OCI-LY3 (cell line): ENCODE measurements around the gene ZNF668.
A peak's percentile ranks its signal among the peaks of the same experiment; 100 is the strongest.
"Not testable (repeated sequence)": the region's sequence is repeated elsewhere in the genome, so short reads cannot be mapped to it uniquely, and the experiment has no call there.

Experiments
- H2AFZ ChIP-seq: fragments of 200-600, 300-600 bp; shearing (Covaris generic); 2 replicates; pipeline ENCODE4 v1.6.0; 2014; ENCODE audit warnings: antibody characterized with exemption, low read depth, low read length
- H3K27ac ChIP-seq: fragments of 200-600, 300-600 bp; sonication (generic); 2 replicates; pipeline ENCODE4 v1.5.1; 2014; ENCODE audit warnings: mild to moderate bottlenecking, low read length, moderate library complexity, mixed read lengths
- H3K27me3 ChIP-seq: fragments of 200-600, 300-600 bp; sonication (generic); 2 replicates; pipeline ENCODE4 v1.6.1; 2014; ENCODE audit warnings: low read depth, low read length, mixed read lengths
- H3K36me3 ChIP-seq: fragments of 200-600, 300-600 bp; sonication (generic); replicated peaks from 2 replicates; pipeline ENCODE3; 2014; ENCODE audit warnings: low read depth, low read length, mixed read lengths
- H3K4me1 ChIP-seq: fragments of 300-600, 200-600 bp; sonication (generic); 2 replicates; pipeline ENCODE4 v1.6.1; 2014; ENCODE audit warnings: low read length, mixed read lengths
- H3K4me2 ChIP-seq: fragments of 200-600, 300-600 bp; sonication (generic); 2 replicates; pipeline ENCODE4 v1.6.1; 2014; ENCODE audit warnings: low read length, mixed read lengths
- H3K4me3 ChIP-seq: fragments of 300-600, 200-600 bp; sonication (generic); 2 replicates; pipeline ENCODE4 v1.5.1; 2014; ENCODE audit warnings: antibody characterized with exemption, mild to moderate bottlenecking, low read length, moderate library complexity
- H3K79me2 ChIP-seq: fragments of 300-600, 200-600 bp; shearing (Covaris generic); 2 replicates; pipeline ENCODE4 v1.6.1; 2014; ENCODE audit warnings: mild to moderate bottlenecking, low read length, mixed read lengths
- H3K9ac ChIP-seq: fragments of 300-600, 200-600 bp; shearing (Covaris generic); 2 replicates; pipeline ENCODE4 v1.6.0; 2014; ENCODE audit warnings: mild to moderate bottlenecking, low read length, moderate library complexity
- H3K9me3 ChIP-seq: fragments of 200-600, 300-600 bp; shearing (Covaris generic); 2 replicates; pipeline ENCODE4 v1.6.1; 2014; ENCODE audit warnings: low read length, mixed read lengths; ENCODE audit not compliant: insufficient read depth
- H4K20me1 ChIP-seq: fragments of 200-600, 300-600 bp; sonication (generic); 2 replicates; pipeline ENCODE4 v1.6.1; 2016; ENCODE audit warnings: low read length, mixed read lengths; ENCODE audit not compliant: insufficient read depth
- CTCF ChIP-seq: fragments of 200-600, 300-600 bp; sonication (generic); IDR thresholded peaks from 2 replicates; pipeline ENCODE4 v1.5.1; 2014; ENCODE audit warnings: antibody characterized with exemption, low read length, low read depth
- EZH2phosphoT487 ChIP-seq: fragments of 200-600 bp; shearing (Covaris generic); IDR thresholded peaks from 2 replicates; pipeline ENCODE4 v1.6.1; 2018; ENCODE audit warnings: antibody characterized with exemption, mixed run types, low read depth

Gene ZNF668

DNA sequence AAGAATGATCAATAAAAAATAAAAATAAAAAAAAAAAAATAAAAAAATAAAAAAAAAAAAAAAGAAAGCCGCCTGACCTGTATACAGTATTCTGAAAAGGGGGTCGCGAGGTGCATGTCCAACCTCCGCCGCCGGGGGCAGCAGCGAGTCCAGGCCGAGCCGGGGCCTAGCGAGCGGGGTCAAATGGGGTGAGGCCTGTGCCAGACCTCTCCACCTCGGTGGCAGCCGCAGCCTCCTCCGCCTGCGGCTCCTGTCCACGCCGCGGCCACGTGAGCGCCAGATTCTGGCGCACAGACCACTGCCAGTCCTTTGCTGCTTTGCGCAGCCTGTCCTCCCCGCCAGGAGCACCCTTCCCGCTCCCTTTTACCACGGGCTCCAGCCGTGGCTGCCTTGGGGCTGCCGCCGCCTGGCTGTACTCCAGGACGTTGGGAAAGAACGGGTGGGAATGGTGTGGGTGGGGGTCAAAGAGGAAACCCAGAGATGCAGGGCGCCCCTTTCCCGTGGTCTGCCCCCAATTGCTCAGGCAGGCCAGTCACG is 31.7 kb upstream of the ZNF668 start:
- Histone ChIP-seq H2AFZ (no peak overlapping the region), H3K27me3 (no peaks in the 10 kb centered on the region), H3K4me1 (peaks cover 13% of the 10 kb centered on the region), H3K79me2 (peaks cover 10% of the 10 kb centered on the region; the same call in 1 of the 2 replicates), H3K9me3 (no peaks in the 10 kb centered on the region), H3K9ac (no peak overlapping the region), H3K36me3 (peaks cover 12% of the 10 kb centered on the region), H4K20me1 (no peaks in the 10 kb centered on the region), H3K4me3 (no peak overlapping the region), H3K27ac (no peak overlapping the region), H3K4me2 (no peak overlapping the region)
- TF ChIP-seq CTCF (peak; percentile 33), EZH2phosphoT487 (no peak)

- H3K9me3 ChIP-seq, H3K4me1 ChIP-seq, H3K9ac ChIP-seq, H3K4me2 ChIP-seq, H3K27ac ChIP-seq, H4K20me1 ChIP-seq, H2AFZ ChIP-seq, H3K27me3 ChIP-seq, H3K79me2 ChIP-seq, H3K36me3 ChIP-seq, H3K4me3 ChIP-seq: not testable (repeated sequence)
These were observed 27.0 kb upstream of the ZNF668 start for GRCh38 chr16:31100876-31101641.

DNA sequence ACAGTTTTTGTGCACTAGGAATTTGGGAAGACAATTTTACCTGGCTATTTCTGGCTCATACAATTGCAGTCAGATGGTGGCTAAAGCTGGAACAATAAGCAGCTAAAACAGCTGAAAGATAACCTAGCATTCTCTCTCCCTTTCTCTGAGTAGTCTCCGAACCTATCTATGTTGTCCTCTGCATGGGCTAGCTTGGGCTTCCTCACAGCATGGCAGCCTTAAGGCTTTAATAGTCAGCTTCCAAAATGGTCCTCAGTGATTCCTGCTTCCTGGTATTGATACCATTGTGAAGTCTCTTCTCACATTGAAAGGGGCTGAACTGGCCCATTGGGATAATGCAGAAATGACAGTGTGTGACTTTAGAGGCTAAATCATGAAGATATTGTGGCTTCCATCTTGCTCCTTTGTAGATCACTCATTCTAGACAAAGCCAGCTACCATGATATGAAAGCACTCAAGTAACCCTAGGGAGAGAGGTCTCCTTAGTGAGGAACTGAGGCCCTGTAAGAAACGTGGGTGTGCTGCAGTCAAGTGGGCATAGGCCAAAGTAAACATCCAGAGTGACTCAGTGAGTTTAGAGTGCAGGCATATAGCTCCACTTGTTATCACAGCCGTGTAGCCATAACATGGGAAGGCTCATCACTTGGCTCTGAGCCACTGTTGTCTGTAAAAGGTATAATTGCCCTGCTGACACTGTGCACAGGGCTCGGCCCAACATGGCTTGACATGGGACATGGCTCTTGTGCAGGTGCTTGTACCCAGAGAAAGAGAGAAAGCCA is 26.0 kb upstream of the ZNF668 start:
- no peak for TF ChIP-seq EZH2phosphoT487
- TF ChIP-seq CTCF: no peak
- no peaks in the 10 kb centered on the region for H3K36me3 ChIP-seq
- no peak overlapping the region for H3K27ac ChIP-seq
- no peaks in the 10 kb centered on the region for H3K9me3 ChIP-seq
- H4K20me1 ChIP-seq: no peaks in the 10 kb centered on the region
- H3K27me3 ChIP-seq: no peaks in the 10 kb centered on the region
- H2AFZ ChIP-seq: no peak overlapping the region
- peaks cover 8% of the 10 kb centered on the region for H3K4me1 ChIP-seq
- no peak overlapping the region for H3K4me2 ChIP-seq
- H3K79me2 ChIP-seq: no peaks in the 10 kb centered on the region
- no peak overlapping the region for H3K9ac ChIP-seq
- H3K4me3 ChIP-seq: no peak overlapping the region

DNA sequence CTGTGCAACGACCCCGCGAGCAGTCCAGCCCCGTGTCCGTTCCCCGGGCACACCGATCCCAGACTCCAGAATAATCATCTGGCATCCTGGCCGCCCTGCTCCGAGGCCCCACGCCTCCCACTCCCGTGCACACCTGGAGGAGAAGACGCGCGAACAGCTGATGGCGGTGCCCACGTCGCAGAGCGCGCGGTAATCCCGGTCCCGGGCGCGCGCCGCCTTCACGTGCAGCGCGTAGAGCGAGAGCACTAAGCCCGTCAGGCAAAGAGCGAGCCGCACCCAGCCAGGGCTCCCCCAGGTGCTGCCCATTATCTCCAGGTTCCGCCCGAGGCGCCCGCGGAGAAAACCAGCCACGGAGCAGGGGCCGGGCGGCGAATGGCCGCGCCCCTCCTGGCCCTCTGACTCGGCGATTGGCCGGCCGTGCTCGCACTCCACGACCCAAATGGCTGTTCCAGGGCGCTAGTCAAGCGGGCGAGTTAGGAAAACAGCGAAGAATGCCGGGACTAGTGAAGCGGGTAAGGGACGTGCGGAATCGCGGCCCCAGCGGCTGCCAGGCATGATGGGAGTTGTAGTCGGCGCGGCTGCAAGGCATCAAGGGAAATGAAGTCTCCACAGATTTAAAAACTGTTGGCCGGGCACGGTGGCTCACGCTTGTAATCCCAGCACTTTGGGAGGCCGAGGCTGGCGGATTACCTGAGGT is 20.5 kb upstream of the ZNF668 start, which contains the start of gene VKORC1:
Gene VKORC1 (minus strand): TSS at position 374 of the 697 bp plus-strand sequence. CDS start 68 bp downstream, at position 306.
- no peaks in the 10 kb centered on the region for H3K9me3 ChIP-seq
- H3K4me3 ChIP-seq: peak within 1 kb of the TSS; percentile 85
- peak within 1 kb of the TSS; percentile 96 for H2AFZ ChIP-seq
- H3K4me2 ChIP-seq: peak within 1 kb of the TSS; percentile 80
- H3K9ac ChIP-seq: peak within 1 kb of the TSS; percentile 85
- TF ChIP-seq EZH2phosphoT487 (no peak), CTCF (no peak)
- H3K4me1 ChIP-seq: peaks cover 12% of the 10 kb centered on the region
- H3K79me2 ChIP-seq: peaks cover 39% of the 10 kb centered on the region
- H3K27ac ChIP-seq: peak within 1 kb of the TSS; percentile 71
- no peaks in the 10 kb centered on the region for H3K27me3 ChIP-seq
- peaks cover 11% of the 10 kb centered on the region for H3K36me3 ChIP-seq
- H4K20me1 ChIP-seq: 0 out of 2 replicates have a peak, but pooled peaks cover 4% of the 10 kb centered on the region
